Measurements from ENCODE around the gene SIRPD.

SIRPD gene

DNA sequence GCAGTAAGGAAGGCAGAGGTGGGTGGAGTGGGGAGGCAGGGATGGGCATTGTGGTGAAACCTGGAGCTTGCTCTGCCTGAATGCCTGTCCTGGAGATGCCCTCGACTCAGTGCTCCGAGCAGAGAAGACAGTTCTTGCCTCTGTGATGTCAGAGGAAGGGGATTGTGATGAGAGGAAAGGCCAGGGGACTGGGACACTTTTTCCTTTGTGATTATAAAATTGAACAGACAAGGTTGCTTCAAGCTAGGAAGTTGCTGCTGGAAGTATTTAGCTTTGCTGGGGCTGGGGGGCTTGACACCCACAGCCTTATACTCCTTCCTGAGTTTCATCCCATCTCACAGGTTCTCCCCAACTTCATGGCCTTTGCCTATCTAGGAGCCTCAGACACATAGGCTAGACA, at the start of gene SIRPD:
Gene SIRPD, minus strand, starts transcription at position 101 of the 400 bp plus-strand sequence. Its CDS starts 52 bp downstream, at position 49.
- Histone ChIP-seq H3K9me3 (no peaks in the 10 kb centered on the region), H3K36me3 (no peaks in the 10 kb centered on the region), H3K4me1 (no peaks in the 10 kb centered on the region), H3K4me3 (no peak within 1 kb of the TSS), H3K27me3 (no peaks in the 10 kb centered on the region), H3K27ac (no peak within 1 kb of the TSS)
- TF ChIP-seq, protein P1, sequence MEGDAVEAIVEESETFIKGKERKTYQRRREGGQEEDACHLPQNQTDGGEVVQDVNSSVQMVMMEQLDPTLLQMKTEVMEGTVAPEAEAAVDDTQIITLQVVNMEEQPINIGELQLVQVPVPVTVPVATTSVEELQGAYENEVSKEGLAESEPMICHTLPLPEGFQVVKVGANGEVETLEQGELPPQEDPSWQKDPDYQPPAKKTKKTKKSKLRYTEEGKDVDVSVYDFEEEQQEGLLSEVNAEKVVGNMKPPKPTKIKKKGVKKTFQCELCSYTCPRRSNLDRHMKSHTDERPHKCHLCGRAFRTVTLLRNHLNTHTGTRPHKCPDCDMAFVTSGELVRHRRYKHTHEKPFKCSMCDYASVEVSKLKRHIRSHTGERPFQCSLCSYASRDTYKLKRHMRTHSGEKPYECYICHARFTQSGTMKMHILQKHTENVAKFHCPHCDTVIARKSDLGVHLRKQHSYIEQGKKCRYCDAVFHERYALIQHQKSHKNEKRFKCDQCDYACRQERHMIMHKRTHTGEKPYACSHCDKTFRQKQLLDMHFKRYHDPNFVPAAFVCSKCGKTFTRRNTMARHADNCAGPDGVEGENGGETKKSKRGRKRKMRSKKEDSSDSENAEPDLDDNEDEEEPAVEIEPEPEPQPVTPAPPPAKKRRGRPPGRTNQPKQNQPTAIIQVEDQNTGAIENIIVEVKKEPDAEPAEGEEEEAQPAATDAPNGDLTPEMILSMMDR (IDR thresholded peaks at IDR 0.05) = no peak
- intact Hi-C loops (cut with DNase I; ENCODE audit: low total_unique reads) = no loop called here
- DNase-seq = no peak

DNA sequence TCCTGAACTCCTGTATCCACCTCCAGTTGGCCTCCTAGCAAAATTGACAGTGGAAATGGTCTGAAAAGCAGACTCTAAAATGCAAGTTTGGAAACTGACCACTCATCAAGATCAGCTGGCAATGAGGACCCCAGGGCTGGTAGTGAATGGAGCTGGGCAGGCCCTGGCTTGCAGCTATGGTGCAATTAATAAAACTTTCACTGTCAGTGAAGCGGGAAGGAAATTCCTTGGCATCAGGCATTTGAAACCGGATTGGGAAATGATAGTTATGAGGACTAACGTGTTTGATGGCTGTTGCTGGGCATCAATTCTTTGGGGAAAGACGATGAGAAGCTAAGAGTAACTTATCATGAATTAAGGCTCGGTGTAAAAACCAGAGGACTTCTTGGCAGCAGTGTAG, 43.2 kb upstream of the SIRPD start:
- no peaks in the 10 kb centered on the region for H3K27me3 ChIP-seq
- H3K9me3 ChIP-seq = no peaks in the 10 kb centered on the region
- no peak for DNase-seq
- no peaks in the 10 kb centered on the region for H3K36me3 ChIP-seq
- no peaks in the 10 kb centered on the region for H3K4me1 ChIP-seq
- H3K4me3 ChIP-seq = no peak overlapping the region
- no peak overlapping the region for H3K27ac ChIP-seq
- intact Hi-C loops (cut with DNase I; ENCODE audit: low total_unique reads) = no loop called here
- TF ChIP-seq, protein P1 (IDR thresholded peaks at IDR 0.05) = no peak

DNA sequence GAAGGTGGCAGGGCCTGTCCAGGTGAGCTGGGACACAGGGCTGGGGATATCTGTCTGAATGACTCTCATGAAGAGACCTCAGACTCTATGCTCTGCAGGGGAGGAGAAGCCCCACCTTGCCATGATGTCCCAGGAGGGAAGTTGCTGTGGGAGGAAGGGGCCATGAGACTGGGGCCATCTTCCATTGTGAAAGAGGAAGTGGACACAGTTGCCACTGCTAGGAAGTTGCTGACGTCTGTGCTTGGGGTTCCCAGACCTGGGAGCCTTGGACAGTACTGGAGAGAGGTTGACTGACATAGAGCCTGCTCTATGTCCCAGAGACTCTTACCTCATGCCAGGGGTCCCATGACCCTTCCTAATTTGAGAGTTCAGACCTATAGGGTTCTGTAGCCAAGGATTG, 37.8 kb upstream of the SIRPD start:
- Histone ChIP-seq H3K27ac (no peak overlapping the region), H3K27me3 (no peaks in the 10 kb centered on the region), H3K4me1 (no peaks in the 10 kb centered on the region), H3K4me3 (no peak overlapping the region), H3K9me3 (no peaks in the 10 kb centered on the region), H3K36me3 (no peaks in the 10 kb centered on the region)
- intact Hi-C loops (cut with DNase I; ENCODE audit: low total_unique reads) = no loop called here
- TF ChIP-seq, protein P1 (IDR thresholded peaks at IDR 0.05) = no peak
- DNase-seq = no peak

DNA sequence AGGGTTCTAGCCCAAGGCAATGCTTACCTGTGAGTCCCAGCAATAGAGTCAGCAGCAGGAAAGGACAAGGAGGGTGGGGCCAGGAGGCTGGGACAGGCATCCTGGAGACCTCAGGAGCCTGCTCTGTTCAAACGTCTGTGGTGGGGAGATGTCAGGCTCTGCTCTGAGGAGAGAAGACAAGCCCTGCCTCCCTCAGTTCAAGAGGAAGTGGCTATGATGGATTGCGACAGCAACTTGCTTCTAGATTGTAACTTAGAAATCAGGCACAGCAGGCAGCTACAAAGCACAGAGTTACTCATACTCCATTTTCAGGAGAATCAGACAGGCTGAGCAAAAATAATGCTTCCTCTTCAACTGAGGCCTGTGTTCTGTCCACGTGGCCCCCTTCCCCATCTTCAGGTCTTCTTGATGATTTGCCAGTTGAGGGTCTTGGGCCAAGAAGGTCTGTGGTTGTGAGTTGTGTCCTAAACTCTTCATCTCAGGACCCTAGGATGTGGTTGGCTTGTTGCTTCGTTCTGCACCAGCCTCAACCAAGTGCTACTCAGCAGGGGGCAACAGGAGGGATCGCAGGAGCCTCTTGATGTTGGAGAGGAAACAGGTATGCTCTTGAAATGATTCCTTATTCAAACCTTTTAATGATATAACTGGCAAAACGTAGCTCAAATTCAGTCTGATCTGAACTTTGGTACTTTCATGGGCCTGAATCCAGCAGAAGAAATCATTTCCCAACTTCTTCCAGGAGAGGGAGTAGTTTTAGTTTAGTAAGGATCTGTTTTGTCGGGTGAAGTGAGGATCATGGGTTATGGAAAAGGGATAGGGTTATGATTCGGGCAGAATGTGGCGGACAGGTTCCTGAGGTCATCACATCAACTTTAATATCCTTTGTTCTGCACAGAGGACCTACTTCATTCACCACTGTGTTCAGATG, 31.3 kb upstream of the SIRPD start:
- Histone ChIP-seq H3K9me3 (no peaks in the 10 kb centered on the region), H3K27ac (no peak overlapping the region), H3K27me3 (no peaks in the 10 kb centered on the region), H3K4me3 (no peak overlapping the region), H3K36me3 (no peaks in the 10 kb centered on the region), H3K4me1 (no peaks in the 10 kb centered on the region)
- peak in 1 of 2 donors; percentile 26 for DNase-seq
- TF ChIP-seq, protein P1 (IDR thresholded peaks at IDR 0.05) = no peak
- intact Hi-C loops (cut with DNase I; ENCODE audit: low total_unique reads) = no loop called here

DNA sequence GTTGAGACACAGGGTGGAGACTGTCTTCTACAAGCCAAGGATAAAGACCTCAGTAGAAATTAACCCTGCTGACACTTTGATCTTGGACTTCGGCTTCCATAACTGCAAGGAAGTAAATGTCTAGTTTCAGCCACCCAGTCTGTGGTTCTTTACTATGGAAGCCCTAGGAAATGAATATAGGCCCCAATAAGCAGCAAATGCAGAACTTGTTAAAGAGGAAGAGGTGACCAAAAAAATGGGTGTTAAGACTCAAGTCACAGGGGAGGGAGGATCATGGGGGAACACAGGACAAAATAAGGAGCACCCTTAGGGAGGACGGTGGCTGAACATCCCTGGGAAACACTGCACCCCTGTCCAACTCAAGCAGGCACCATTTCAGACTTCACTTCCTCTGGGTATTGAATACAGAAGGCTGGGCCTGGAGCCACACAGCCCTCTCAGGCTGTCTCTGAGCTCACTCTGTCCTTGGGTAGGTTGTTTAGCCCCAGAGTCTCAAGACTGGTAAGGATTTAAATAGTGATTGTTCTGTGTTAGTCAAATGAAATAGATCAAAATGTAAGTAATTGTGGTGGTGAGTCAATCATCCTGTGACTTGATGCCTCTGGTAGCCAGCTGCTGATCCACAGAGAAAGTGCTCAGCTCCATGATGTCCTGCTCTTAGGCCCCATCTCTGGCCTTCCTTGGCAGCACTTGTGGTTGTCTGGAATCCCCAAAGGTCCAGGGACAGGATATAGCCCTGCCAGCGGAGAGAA, 30.5 kb upstream of the SIRPD start:
- no peak for DNase-seq
- TF ChIP-seq, protein P1 (IDR thresholded peaks at IDR 0.05) = no peak
- intact Hi-C loops (cut with DNase I; ENCODE audit: low total_unique reads) = no loop called here
- Histone ChIP-seq H3K4me1 (no peaks in the 10 kb centered on the region), H3K36me3 (no peaks in the 10 kb centered on the region), H3K9me3 (no peaks in the 10 kb centered on the region), H3K27ac (no peak overlapping the region), H3K27me3 (no peaks in the 10 kb centered on the region), H3K4me3 (no peak overlapping the region)

Measured in tibial artery (tissue), 4 donors.